IMR-90 (cell line): Measurements from ENCODE around the gene WNT4. TPM values are rescaled to one million over a fixed set of nuclear protein-coding genes. Genes with fewer than 3 reads are reported as not detected.

ENCODE experiments used
- ATAC-seq: fragments of 200-7000 bp; cut with Tn5 transposase; 2 replicates; pipeline ENCODE4 v1.9.1; 2020; ENCODE audit warnings: low read depth, mild to moderate bottlenecking, moderate library complexity
- BruUV-seq: library from RNA; stranded (reverse); fragments of 400-500 nt; replicated peaks from 2 replicates; lab custom pipeline; 2021; lab: Mats Ljungman, UMichigan
- CTCF ChIA-PET: fragments of 300-600 bp; formaldehyde crosslinking; extraction: SDS; loops from one replicate; lab custom pipeline; 2021; ENCODE audit warnings: antibody characterized with exemption; lab: Yijun Ruan, JAX
- POLR2A ChIA-PET: fragments of 300-600 bp; sonication (Branson Sonifier 250); formaldehyde crosslinking; loops from one replicate; lab custom pipeline; 2022; ENCODE audit warnings: antibody characterized with exemption; ENCODE audit not compliant: unreplicated experiment; lab: Charles Lee
- DNase-seq: peaks from one replicate; pipeline ENCODE4 v3.0.0; 2013
- H2AFZ ChIP-seq: replicated peaks from 2 replicates; pipeline ENCODE3; 2013; ENCODE audit warnings: low read length, mild to moderate bottlenecking; ENCODE audit not compliant: poor library complexity
- H2AK5ac ChIP-seq: 2 replicates; pipeline ENCODE4 v1.6.1; 2013; ENCODE audit warnings: low read depth, low read length, inconsistent platforms
- H2AK9ac ChIP-seq: replicated peaks from 2 replicates; pipeline ENCODE3; 2013; ENCODE audit warnings: mild to moderate bottlenecking, low read depth, low read length, moderate library complexity; ENCODE audit not compliant: poor library complexity
- H2BK120ac ChIP-seq: 2 replicates; pipeline ENCODE4 v1.6.1; 2013; ENCODE audit warnings: low read depth, low read length, inconsistent platforms
- H2BK15ac ChIP-seq: 3 replicates; pipeline ENCODE4 v1.6.1; 2013; ENCODE audit warnings: low read depth, low read length, inconsistent platforms
- H2BK20ac ChIP-seq: 2 replicates; pipeline ENCODE4 v1.6.1; 2013; ENCODE audit warnings: low read depth, mild to moderate bottlenecking, inconsistent platforms, low read length, moderate library complexity
- H2BK5ac ChIP-seq: 2 replicates; pipeline ENCODE4 v1.6.1; 2013; ENCODE audit warnings: mild to moderate bottlenecking, low read depth, low read length, inconsistent platforms; ENCODE audit not compliant: poor library complexity, severe bottlenecking
- H3K14ac ChIP-seq: replicated peaks from 2 replicates; pipeline ENCODE4 v1.6.1; 2013; ENCODE audit warnings: low read depth, low read length, inconsistent platforms
- H3K18ac ChIP-seq: 2 replicates; pipeline ENCODE4 v1.6.1; 2013; ENCODE audit warnings: low read depth, low read length, control low read depth
- H3K23ac ChIP-seq: 2 replicates; pipeline ENCODE4 v1.6.1; 2013; ENCODE audit warnings: low read depth, low read length, inconsistent platforms
- H3K27ac ChIP-seq: 2 replicates; pipeline ENCODE4 v1.5.1; 2013; ENCODE audit warnings: mild to moderate bottlenecking, control low read depth, low read length; ENCODE audit not compliant: insufficient read depth
- H3K27me3 ChIP-seq: 2 replicates; pipeline ENCODE4 v1.6.1; 2013; ENCODE audit warnings: low read length; ENCODE audit not compliant: control insufficient read depth, insufficient read depth
- H3K36me3 ChIP-seq: 2 replicates; pipeline ENCODE4 v1.6.1; 2013; ENCODE audit warnings: low read length, mixed read lengths; ENCODE audit not compliant: control insufficient read depth, insufficient read depth
- H3K4ac ChIP-seq: 2 replicates; pipeline ENCODE4 v1.6.1; 2013; ENCODE audit warnings: low read depth, low read length, inconsistent platforms
- H3K4me1 ChIP-seq: 2 replicates; pipeline ENCODE4 v1.6.1; 2013; ENCODE audit warnings: low read length, mixed read lengths; ENCODE audit not compliant: control insufficient read depth, insufficient read depth
- H3K4me2 ChIP-seq: 2 replicates; pipeline ENCODE4 v1.6.1; 2013; ENCODE audit warnings: low read depth, mild to moderate bottlenecking, control low read depth, low read length, moderate library complexity
- H3K4me3 ChIP-seq: 2 replicates; pipeline ENCODE4 v1.5.1; 2013; ENCODE audit warnings: low read depth, mild to moderate bottlenecking, control low read depth, low read length, moderate library complexity; ENCODE audit not compliant: insufficient read depth
- H3K56ac ChIP-seq: 2 replicates; pipeline ENCODE4 v1.6.1; 2013; ENCODE audit warnings: low read length, inconsistent platforms; ENCODE audit not compliant: insufficient read depth; ENCODE audit errors: extremely low read depth
- H3K79me1 ChIP-seq, 2 experiments: 2 replicates each; pipeline ENCODE4 v1.6.1; 2013; ENCODE audit warnings: low read length in 2 of 2, inconsistent platforms in 1 of 2, low read depth in 1 of 2
- H3K9ac ChIP-seq: 2 replicates; pipeline ENCODE4 v1.6.1; 2013; ENCODE audit warnings: low read depth, low read length, control low read depth
- H3K9me1 ChIP-seq: 2 replicates; pipeline ENCODE4 v1.6.1; 2013; ENCODE audit warnings: low read length, inconsistent platforms; ENCODE audit not compliant: insufficient read depth
- H3K9me3 ChIP-seq: 2 replicates; pipeline ENCODE4 v1.6.1; 2013; ENCODE audit warnings: low read length; ENCODE audit not compliant: control insufficient read depth, insufficient read depth
- H4K20me1 ChIP-seq: 2 replicates; pipeline ENCODE4 v1.6.1; 2013; ENCODE audit warnings: low read length, inconsistent platforms; ENCODE audit not compliant: insufficient read depth
- H4K5ac ChIP-seq: 2 replicates; pipeline ENCODE4 v1.6.1; 2013; ENCODE audit warnings: mild to moderate bottlenecking, low read depth, low read length, control low read depth
- H4K8ac ChIP-seq, 2 experiments: 2 replicates each; pipeline ENCODE4 v1.6.1; 2013; ENCODE audit warnings: low read depth in 2 of 2, low read length in 2 of 2, control low read depth in 1 of 2, inconsistent platforms in 1 of 2
- H4K91ac ChIP-seq: 2 replicates; pipeline ENCODE4 v1.6.1; 2013; ENCODE audit warnings: low read depth, low read length, inconsistent platforms; ENCODE audit not compliant: insufficient read depth
- FOS ChIP-seq: fragments of 150-350 bp; IDR thresholded peaks from 2 replicates; pipeline ENCODE4 v1.6.1; 2016; ENCODE audit warnings: low read depth, low read length
- MAFK ChIP-seq: IDR thresholded peaks from 2 replicates; pipeline ENCODE4 v1.6.1; 2012; ENCODE audit warnings: low read depth, low read length, improper control_type of control experiment
- RAD21 ChIP-seq: IDR thresholded peaks from 2 replicates; pipeline ENCODE4 v1.6.1; 2012; ENCODE audit warnings: low read length, improper control_type of control experiment
- WGBS, 2 experiments: methylation state at CpG; one replicate each; pipeline versions ENCODE4 v1.1.5 to v1.1.7; 2013; ENCODE audit warnings: missing lambda C conversion rate in 2 of 2; ENCODE audit not compliant: insufficient read length in 1 of 2; ENCODE audit errors: extremely low coverage in 2 of 2; 5-methylcytosine and 5-hydroxymethylcytosine counted together
- dilution Hi-C: fragments of 300-500 bp; cut with HindIII; formaldehyde crosslinking; loops from one replicate; pipeline ENCODE4 v1.14.3; 2018; ENCODE audit warnings: low sequenced_read_pairs; ENCODE audit not compliant: unreplicated experiment
- in situ Hi-C: fragments of 300-500 bp; cut with MboI; formaldehyde crosslinking; loops from 3 replicates; pipeline ENCODE4 v1.14.3; 2019; ENCODE audit warnings: low sequenced_read_pairs, inconsistent platforms, mixed read lengths
- intact Hi-C: fragments of 100-400 bp; cut with micrococcal nuclease; formaldehyde crosslinking; loops from 2 replicates; pipeline ENCODE4 v1.10.0; 2022
- polyA plus RNA-seq, 3 experiments: library from polyadenylated mRNA; depleted of rRNA; stranded (reverse); fragments of >200 nt; gene quantifications; 2 replicates each; pipeline ENCODE4 v1.2.3, GENCODE V29; 2012; ENCODE audit warnings: low replicate concordance in 1 of 3
- total RNA-seq: library from RNA; depleted of rRNA; stranded (reverse); fragments of >200 nt; gene quantifications from 2 replicates; pipeline ENCODE4 v1.2.3, GENCODE V29; 2012
- TF ChIP-seq, protein P1 (sequence below): fragments of 150-350 bp; IDR thresholded peaks from 2 replicates; pipeline ENCODE4 v1.6.1; 2017; ENCODE audit warnings: mild to moderate bottlenecking, antibody characterized with exemption, low read length, low read depth

The WNT4 gene
- total and polyA plus RNA-seq, 2 of the 4 experiments (the other 2 are of a cell fraction): not detected

DNA sequence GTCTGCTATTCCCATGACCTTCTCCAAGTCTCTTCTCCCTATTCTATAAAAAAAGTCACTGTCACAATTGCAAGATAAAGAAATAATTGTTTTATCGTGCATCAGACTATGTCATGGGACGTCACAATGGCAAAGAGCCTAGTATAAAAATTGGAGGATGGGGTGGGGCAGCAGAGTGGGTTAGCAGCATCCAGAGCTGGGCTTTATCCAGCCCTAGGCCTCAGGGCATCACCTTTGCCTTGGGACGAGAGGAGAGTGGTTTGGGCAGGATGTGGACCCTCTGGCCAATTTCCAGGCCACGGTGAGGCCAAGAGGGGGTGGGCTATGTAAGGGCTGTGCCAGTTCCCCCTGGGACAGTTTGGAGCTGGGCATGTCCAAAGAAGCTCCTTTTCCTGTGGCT is 25.7 kb downstream of the WNT4 start:
- H3K9me1 ChIP-seq: peaks cover 40% of the 10 kb centered on the region
- in situ Hi-C loops: loop anchor here (10.0 kb wide), 1 partner anchor 158 kb away; no protein-coding TSS in a partner anchor
- no peak overlapping the region for H3K4me2 ChIP-seq
- TF ChIP-seq FOS: no peak
- no peak for TF ChIP-seq RAD21
- TF ChIP-seq, protein P1, sequence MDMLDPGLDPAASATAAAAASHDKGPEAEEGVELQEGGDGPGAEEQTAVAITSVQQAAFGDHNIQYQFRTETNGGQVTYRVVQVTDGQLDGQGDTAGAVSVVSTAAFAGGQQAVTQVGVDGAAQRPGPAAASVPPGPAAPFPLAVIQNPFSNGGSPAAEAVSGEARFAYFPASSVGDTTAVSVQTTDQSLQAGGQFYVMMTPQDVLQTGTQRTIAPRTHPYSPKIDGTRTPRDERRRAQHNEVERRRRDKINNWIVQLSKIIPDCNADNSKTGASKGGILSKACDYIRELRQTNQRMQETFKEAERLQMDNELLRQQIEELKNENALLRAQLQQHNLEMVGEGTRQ: no peak
- no peak for TF ChIP-seq MAFK
- H3K56ac ChIP-seq: no peak overlapping the region
- H2AK9ac ChIP-seq: no peak overlapping the region
- H4K91ac ChIP-seq: no peak overlapping the region
- H3K9me3 ChIP-seq: no peaks in the 10 kb centered on the region
- no peak overlapping the region for H2BK15ac ChIP-seq
- POLR2A ChIA-PET: no interaction called here
- H4K20me1 ChIP-seq: peaks cover 90% of the 10 kb centered on the region
- H3K14ac ChIP-seq: no peak overlapping the region
- H2BK20ac ChIP-seq: no peak overlapping the region
- no peak overlapping the region for H3K18ac ChIP-seq
- no TSS peak for BruUV-seq
- no peak overlapping the region for H3K9ac ChIP-seq
- H3K4me3 ChIP-seq: no peak overlapping the region
- no peak overlapping the region for H3K27ac ChIP-seq
- H3K36me3 ChIP-seq: peaks cover 38% of the 10 kb centered on the region
- H2BK120ac ChIP-seq: no peak overlapping the region
- H3K4me1 ChIP-seq: peaks cover 17% of the 10 kb centered on the region
- DNase-seq: no peak
- CTCF ChIA-PET: interaction anchor here (0.6 kb wide), 1 partner anchor 414 kb away, joined by 8 read pairs; no protein-coding TSS in a partner anchor
- intact Hi-C loops: no loop called here
- H3K4ac ChIP-seq: no peak overlapping the region
- H3K23ac ChIP-seq: no peak overlapping the region
- H3K27me3 ChIP-seq: no peaks in the 10 kb centered on the region
- H4K8ac ChIP-seq: no peak overlapping the region
- no peak overlapping the region for H2AK5ac ChIP-seq
- no peak for ATAC-seq
- dilution Hi-C loops: no loop called here
- WGBS, 2 experiments: no CpG with 5 or more reads among the region's 4 CpGs
- H2BK5ac ChIP-seq: no peak overlapping the region
- no peak overlapping the region for H2AFZ ChIP-seq
- peaks cover 36 to 96% of the 10 kb centered on the region in 2 experiments for H3K79me1 ChIP-seq
- no peak overlapping the region for H4K5ac ChIP-seq
